HEK293T (cell line): ENCODE results near the gene RELT.

Source experiments
- CTCF ChIA-PET: fragments of 350-600 bp; formaldehyde crosslinking; extraction: SDS; loops from one replicate; lab custom pipeline; 2021; ENCODE audit warnings: antibody characterized with exemption, inconsistent platforms; lab: Yijun Ruan, JAX
- POLR2A ChIA-PET: fragments of 350-600 bp; formaldehyde crosslinking; extraction: SDS; loops from one replicate; lab custom pipeline; 2020; ENCODE audit warnings: antibody characterized with exemption, inconsistent platforms; lab: Yijun Ruan, JAX
- DNase-seq: peaks from one replicate; pipeline ENCODE4 v3.0.0; 2012; ENCODE audit warnings: mixed read lengths; ENCODE audit errors: extremely low spot score
- ARNT ChIP-seq: fragments of 450-650 bp; IDR thresholded peaks from 2 replicates; pipeline ENCODE4 v1.6.1; 2017; ENCODE audit warnings: mild to moderate bottlenecking
- BHLHE40 ChIP-seq: fragments of 450-650 bp; IDR thresholded peaks from 2 replicates; pipeline ENCODE4 v1.6.1; 2016; ENCODE audit warnings: mild to moderate bottlenecking, moderate library complexity, borderline replicate concordance
- CTBP1 ChIP-seq: fragments of 450-650 bp; IDR thresholded peaks from 2 replicates; pipeline ENCODE4 v1.6.1; 2016; ENCODE audit warnings: borderline replicate concordance
- ELF4 ChIP-seq: fragments of 450-650 bp; IDR thresholded peaks from 2 replicates; pipeline ENCODE4 v1.6.1; 2017; ENCODE audit warnings: antibody characterized with exemption
- FOXA1 ChIP-seq: fragments of 450-650 bp; IDR thresholded peaks from 2 replicates; pipeline ENCODE4 v1.6.1; 2016; ENCODE audit warnings: mild to moderate bottlenecking
- FOXK2 ChIP-seq: fragments of 450-650 bp; IDR thresholded peaks from 2 replicates; pipeline ENCODE4 v1.6.1; 2016; ENCODE audit warnings: mild to moderate bottlenecking
- FOXM1 ChIP-seq: fragments of 450-650 bp; IDR thresholded peaks from 2 replicates; pipeline ENCODE4 v1.6.1; 2017; ENCODE audit warnings: mild to moderate bottlenecking, borderline replicate concordance
- HDGF ChIP-seq: fragments of 450-650 bp; IDR thresholded peaks from 2 replicates; pipeline ENCODE4 v1.6.1; 2017; ENCODE audit warnings: antibody characterized with exemption, borderline replicate concordance
- L3MBTL2 ChIP-seq: fragments of 450-650 bp; conservative IDR thresholded peaks from 2 replicates; pipeline ENCODE4 v1.6.1; 2016; ENCODE audit warnings: mild to moderate bottlenecking
- LEF1 ChIP-seq: fragments of 450-650 bp; IDR thresholded peaks from 2 replicates; pipeline ENCODE4 v1.6.1; 2017; ENCODE audit warnings: mild to moderate bottlenecking, borderline replicate concordance
- NFRKB ChIP-seq: fragments of 450-650 bp; IDR thresholded peaks from 2 replicates; pipeline ENCODE4 v1.6.1; 2016; ENCODE audit warnings: mild to moderate bottlenecking, moderate library complexity
- PKNOX1 ChIP-seq: fragments of 450-650 bp; IDR thresholded peaks from 2 replicates; pipeline ENCODE4 v1.6.1; 2016
- SP1 ChIP-seq: fragments of 450-650 bp; IDR thresholded peaks from 2 replicates; pipeline ENCODE4 v1.6.1; 2017
- SUZ12 ChIP-seq: fragments of 450-650 bp; IDR thresholded peaks from 2 replicates; pipeline ENCODE4 v1.6.1; 2016; ENCODE audit warnings: mild to moderate bottlenecking
- TARDBP ChIP-seq: fragments of 450-650 bp; IDR thresholded peaks from 2 replicates; pipeline ENCODE4 v1.6.1; 2016
- ZNF384 ChIP-seq: fragments of 450-650 bp; IDR thresholded peaks from 2 replicates; pipeline ENCODE4 v1.6.1; 2016

The RELT gene

GRCh38 chr11:73393011-73393380 is 16.8 kb downstream of the RELT start:
- CTCF ChIA-PET = interaction anchor here (0.5 to 5.2 kb wide), 12 partner anchors 8 to 269 kb away, joined by 3 to 45 read pairs (median 5); partner anchors contain the start of gene RELT
- TF ChIP-seq SP1 (no peak), ZNF384 (no peak), FOXK2 (no peak), HDGF (no peak), L3MBTL2 (no peak), TARDBP (no peak), SUZ12 (no peak), PKNOX1 (no peak)
- POLR2A ChIA-PET = interaction anchor here (1.0 to 1.5 kb wide), 3 partner anchors 18 to 42 kb away, joined by 3 to 4 read pairs (median 4); no protein-coding TSS in a partner anchor
- no peak for DNase-seq

GRCh38 chr11:73393479-73394415 is 17.5 kb downstream of the RELT start:
- TF ChIP-seq FOXK2 (no peak), CTBP1 (no peak), FOXM1 (no peak), ELF4 (no peak), NFRKB (no peak), ZNF384 (no peak), SP1 (no peak), L3MBTL2 (no peak), TARDBP (no peak), BHLHE40 (no peak), SUZ12 (no peak), FOXA1 (no peak), PKNOX1 (no peak), HDGF (no peak)
- CTCF ChIA-PET = interaction anchor here (0.5 to 5.2 kb wide), 13 partner anchors 9 to 268 kb away, joined by 3 to 45 read pairs (median 5); partner anchors contain the start of gene RELT
- peak; percentile 81 for DNase-seq
- POLR2A ChIA-PET = interaction anchor here (1.0 to 1.5 kb wide), 3 partner anchors 19 to 42 kb away, joined by 3 to 4 read pairs (median 4); no protein-coding TSS in a partner anchor

- DNase-seq = no peak
- CTCF ChIA-PET = interaction anchor here (5.2 kb wide), 1 partner anchor 43 kb away, joined by 45 read pairs; no protein-coding TSS in a partner anchor
- POLR2A ChIA-PET = no interaction called here
- TF ChIP-seq SP1 (no peak), L3MBTL2 (no peak), FOXK2 (no peak), ELF4 (no peak), NFRKB (no peak), SUZ12 (no peak), BHLHE40 (no peak), CTBP1 (no peak), LEF1 (no peak), FOXA1 (no peak), PKNOX1 (no peak), TARDBP (no peak), HDGF (no peak), ARNT (no peak), FOXM1 (no peak), ZNF384 (no peak)
Measured at GRCh38 chr11:73394416-73395296, 18.5 kb downstream of the RELT start.

- CTCF ChIA-PET = interaction anchor here (5.2 kb wide), 1 partner anchor 44 kb away, joined by 45 read pairs; no protein-coding TSS in a partner anchor
- TF ChIP-seq FOXM1 (no peak), SP1 (no peak), SUZ12 (no peak), ELF4 (no peak), TARDBP (no peak)
- no peak for DNase-seq
- POLR2A ChIA-PET = interaction anchor here (1.3 kb wide), 2 partner anchors 12 to 44 kb away, joined by 3 to 4 read pairs; no protein-coding TSS in a partner anchor
Measured at GRCh38 chr11:73395297-73396208, 19.4 kb downstream of the RELT start.
